ENCODE results near the gene CMTM8. TPM values are rescaled to one million over a fixed set of nuclear protein-coding genes. Genes with fewer than 3 reads are reported as not detected.

CMTM8 gene
- total RNA-seq, 1 donor from 2014 or later: 0.24 TPM

- ChIA-PET POLR2A (interaction anchor here (0.7 to 1.6 kb wide), 3 partner anchors 126 to 377 kb away, joined by 3 read pairs; no protein-coding TSS in a partner anchor), CTCF (interaction anchor here (0.7 to 5.4 kb wide), 14 partner anchors 8 to 365 kb away, joined by 3 to 49 read pairs (median 4); no protein-coding TSS in a partner anchor)
- no peaks in the 10 kb centered on the region for H3K27me3 Mint-ChIP-seq
- no peak overlapping the region for H3K27ac Mint-ChIP-seq
- no peaks in the 10 kb centered on the region for H3K36me3 Mint-ChIP-seq (ENCODE audit: low read depth)
- H3K4me1 Mint-ChIP-seq: peaks cover 4% of the 10 kb centered on the region
- H3K4me3 Mint-ChIP-seq: no peak overlapping the region
- intact Hi-C loops (cut with micrococcal nuclease): loop anchor here (1.0 to 10.0 kb wide), 7 partner anchors 44 to 368 kb away; partner anchors contain the start of gene CMTM6
- TF ChIP-seq CTCF (IDR thresholded peaks at IDR 0.05): peak; percentile 88
- no peaks in the 10 kb centered on the region for H3K9me3 Mint-ChIP-seq
- DNase-seq: peak; percentile 40
- ATAC-seq (ENCODE audit: low read depth): peak; percentile 82
These were observed 58.0 kb downstream of the CMTM8 start for GRCh38 chr3:32296251-32297204.

- ChIA-PET CTCF (interaction anchor here (0.7 to 5.4 kb wide), 8 partner anchors 9 to 171 kb away, joined by 3 to 49 read pairs (median 5); no protein-coding TSS in a partner anchor), POLR2A (interaction anchor here (0.6 to 1.3 kb wide), 3 partner anchors 80 to 173 kb away, joined by 3 read pairs; no protein-coding TSS in a partner anchor)
- ATAC-seq (ENCODE audit: low read depth) (no peak), DNase-seq (no peak)
- H3K9me3 Mint-ChIP-seq: no peaks in the 10 kb centered on the region
- H3K4me1 Mint-ChIP-seq: peaks cover 4% of the 10 kb centered on the region
- H3K27ac Mint-ChIP-seq: no peak overlapping the region
- no peak overlapping the region for H3K4me3 Mint-ChIP-seq
- intact Hi-C loops (cut with micrococcal nuclease): loop anchor here (2.0 to 10.0 kb wide), 4 partner anchors 43 to 207 kb away; partner anchors contain the start of gene CMTM6
- H3K36me3 Mint-ChIP-seq (ENCODE audit: low read depth): no peaks in the 10 kb centered on the region
- no peaks in the 10 kb centered on the region for H3K27me3 Mint-ChIP-seq
- no peak for TF ChIP-seq CTCF (IDR thresholded peaks at IDR 0.05)
These were observed 58.9 kb downstream of the CMTM8 start for GRCh38 chr3:32297366-32297765.

GRCh38 chr3:32301426-32301825, 62.9 kb downstream of the CMTM8 start:
- POLR2A ChIA-PET: interaction anchor here (0.6 to 0.9 kb wide), 2 partner anchors 33 to 166 kb away, joined by 3 to 4 read pairs; no protein-coding TSS in a partner anchor
- Mint-ChIP-seq H3K27me3 (no peaks in the 10 kb centered on the region), H3K36me3 (ENCODE audit: low read depth) (no peaks in the 10 kb centered on the region), H3K4me3 (no peak overlapping the region), H3K4me1 (peaks cover 4% of the 10 kb centered on the region), H3K9me3 (no peaks in the 10 kb centered on the region), H3K27ac (no peak overlapping the region)
- CTCF ChIA-PET: interaction anchor here (1.0 kb wide), 1 partner anchor 166 kb away, joined by 3 read pairs; no protein-coding TSS in a partner anchor
- DNase-seq: no peak
- no peak for ATAC-seq (ENCODE audit: low read depth)
- intact Hi-C loops (cut with micrococcal nuclease): no loop called here
- TF ChIP-seq CTCF (IDR thresholded peaks at IDR 0.05): no peak

GRCh38 chr3:32302601-32303398, 64.3 kb downstream of the CMTM8 start:
- H3K27ac Mint-ChIP-seq: no peak overlapping the region
- no peaks in the 10 kb centered on the region for H3K36me3 Mint-ChIP-seq (ENCODE audit: low read depth)
- no peak overlapping the region for H3K4me3 Mint-ChIP-seq
- ATAC-seq (ENCODE audit: low read depth): no peak
- POLR2A ChIA-PET: no interaction called here
- H3K27me3 Mint-ChIP-seq: no peaks in the 10 kb centered on the region
- no peaks in the 10 kb centered on the region for H3K4me1 Mint-ChIP-seq
- DNase-seq: no peak
- CTCF ChIA-PET: interaction anchor here (1.0 kb wide), 1 partner anchor 165 kb away, joined by 4 read pairs; no protein-coding TSS in a partner anchor
- intact Hi-C loops (cut with micrococcal nuclease): no loop called here
- no peaks in the 10 kb centered on the region for H3K9me3 Mint-ChIP-seq
- no peak for TF ChIP-seq CTCF (IDR thresholded peaks at IDR 0.05)

All from activated B cell treated with CpG ODN at 0.5 μM for 24 hours (primary cell).